Testis (tissue), 2 donors: ENCODE measurements around the gene CNTF.

ENCODE experiments used
- POLR2A ChIP-seq: fragments of 450-650 bp; IDR thresholded peaks from one replicate; pipeline ENCODE4 v1.6.1; 2017; ENCODE audit warnings: antibody characterized with exemption, mild to moderate bottlenecking, moderate library complexity
- TF ChIP-seq, protein P1 (sequence below), 3 experiments: fragments of 450-650 bp in 2 of 3; fragments of 200-600 bp in 1 of 3; sonication (generic) in 1 of 3; IDR thresholded peaks; one replicate each; pipeline ENCODE4 v1.5.1; 2016 to 2019; ENCODE audit warnings: antibody characterized with exemption in 3 of 3, mild to moderate bottlenecking in 2 of 3, moderate library complexity in 1 of 3

DNA sequence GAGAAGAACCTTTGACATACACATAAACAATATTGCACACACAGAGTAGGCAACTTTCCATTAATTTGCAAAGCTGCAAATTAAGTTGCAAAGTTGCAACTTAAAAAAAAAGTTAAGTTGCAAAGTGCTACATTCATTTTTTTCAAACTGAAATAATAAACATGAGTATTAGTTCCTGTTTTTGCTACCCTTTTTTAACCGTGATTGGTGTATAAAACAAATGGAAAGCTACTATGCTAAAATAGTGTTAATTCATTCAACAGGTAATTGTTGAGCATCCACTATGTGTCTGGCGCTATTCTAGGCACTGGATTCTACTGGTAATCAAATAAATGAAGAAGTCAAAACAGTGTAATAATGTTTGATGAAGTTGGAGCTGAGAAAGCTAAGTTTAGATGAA is 35.5 kb upstream of the CNTF start:
- TF ChIP-seq, protein P1, sequence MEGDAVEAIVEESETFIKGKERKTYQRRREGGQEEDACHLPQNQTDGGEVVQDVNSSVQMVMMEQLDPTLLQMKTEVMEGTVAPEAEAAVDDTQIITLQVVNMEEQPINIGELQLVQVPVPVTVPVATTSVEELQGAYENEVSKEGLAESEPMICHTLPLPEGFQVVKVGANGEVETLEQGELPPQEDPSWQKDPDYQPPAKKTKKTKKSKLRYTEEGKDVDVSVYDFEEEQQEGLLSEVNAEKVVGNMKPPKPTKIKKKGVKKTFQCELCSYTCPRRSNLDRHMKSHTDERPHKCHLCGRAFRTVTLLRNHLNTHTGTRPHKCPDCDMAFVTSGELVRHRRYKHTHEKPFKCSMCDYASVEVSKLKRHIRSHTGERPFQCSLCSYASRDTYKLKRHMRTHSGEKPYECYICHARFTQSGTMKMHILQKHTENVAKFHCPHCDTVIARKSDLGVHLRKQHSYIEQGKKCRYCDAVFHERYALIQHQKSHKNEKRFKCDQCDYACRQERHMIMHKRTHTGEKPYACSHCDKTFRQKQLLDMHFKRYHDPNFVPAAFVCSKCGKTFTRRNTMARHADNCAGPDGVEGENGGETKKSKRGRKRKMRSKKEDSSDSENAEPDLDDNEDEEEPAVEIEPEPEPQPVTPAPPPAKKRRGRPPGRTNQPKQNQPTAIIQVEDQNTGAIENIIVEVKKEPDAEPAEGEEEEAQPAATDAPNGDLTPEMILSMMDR (IDR thresholded peaks at IDR 0.05): no peak
- TF ChIP-seq POLR2A: no peak
